NCI-H82 (cell line): ENCODE data around the gene RELL2.
A peak's percentile ranks its signal among the peaks of the same experiment; 100 is the strongest.

Experiments used
- DNase-seq: peaks from one replicate; lab custom pipeline; 2025; lab: John Stamatoyannopoulos, UW

Gene RELL2

GRCh38 chr5:141680178-141680577 is 43.4 kb downstream of the RELL2 start:
- DNase-seq: no peak

DNA sequence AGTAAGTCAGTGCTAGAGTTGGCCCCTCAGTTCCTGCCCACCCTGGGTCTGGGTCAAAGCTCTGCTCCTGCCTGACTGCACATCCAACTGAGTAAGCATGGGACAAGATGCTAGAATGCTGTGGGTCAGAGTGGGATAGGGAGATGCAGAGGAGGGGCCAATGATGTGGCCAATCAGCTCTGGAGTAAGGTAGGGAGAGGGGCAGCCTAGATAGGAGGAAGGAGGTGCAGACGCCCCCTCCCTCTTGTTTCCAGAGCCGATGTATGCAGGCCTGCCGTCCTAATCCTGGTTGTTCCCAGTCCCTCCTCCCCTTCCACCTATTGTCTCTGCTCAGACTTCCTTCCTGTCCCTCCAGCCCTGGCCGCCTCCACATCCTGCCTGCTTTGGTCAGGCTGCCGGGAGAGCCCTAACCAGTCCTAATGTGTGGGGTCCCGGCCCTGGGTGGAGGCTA is 44.0 kb downstream of the RELL2 start:
- peak; percentile 66 for DNase-seq

DNA sequence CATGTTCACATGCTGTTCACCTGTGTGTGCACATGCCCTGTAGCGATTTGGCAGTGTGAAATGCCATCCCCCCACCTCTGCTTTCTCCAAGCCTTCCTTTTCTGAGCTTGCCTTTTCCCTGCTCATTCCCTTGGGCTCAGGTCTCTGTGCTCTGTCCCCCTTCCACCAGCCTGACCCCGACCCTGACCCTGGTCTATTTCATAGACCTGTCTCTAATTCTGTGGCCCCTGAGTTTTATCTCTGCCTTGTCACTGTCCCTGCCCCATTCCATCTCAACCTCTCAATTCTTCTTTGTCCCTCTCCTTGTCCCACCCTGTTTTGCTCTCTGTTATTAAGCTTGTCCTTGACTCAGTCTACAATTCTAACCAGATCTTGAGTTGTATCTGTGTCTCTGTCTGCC is 44.5 kb downstream of the RELL2 start:
- DNase-seq: no peak

- peak; percentile 20 for DNase-seq
Measured at GRCh38 chr5:141681695-141682641, 45.2 kb downstream of the RELL2 start, which contains the start of gene ARAP3. TSS of gene ARAP3 (minus strand) at chr5:141682230. CDS start at chr5:141680486, 1,744 bp downstream.

DNA sequence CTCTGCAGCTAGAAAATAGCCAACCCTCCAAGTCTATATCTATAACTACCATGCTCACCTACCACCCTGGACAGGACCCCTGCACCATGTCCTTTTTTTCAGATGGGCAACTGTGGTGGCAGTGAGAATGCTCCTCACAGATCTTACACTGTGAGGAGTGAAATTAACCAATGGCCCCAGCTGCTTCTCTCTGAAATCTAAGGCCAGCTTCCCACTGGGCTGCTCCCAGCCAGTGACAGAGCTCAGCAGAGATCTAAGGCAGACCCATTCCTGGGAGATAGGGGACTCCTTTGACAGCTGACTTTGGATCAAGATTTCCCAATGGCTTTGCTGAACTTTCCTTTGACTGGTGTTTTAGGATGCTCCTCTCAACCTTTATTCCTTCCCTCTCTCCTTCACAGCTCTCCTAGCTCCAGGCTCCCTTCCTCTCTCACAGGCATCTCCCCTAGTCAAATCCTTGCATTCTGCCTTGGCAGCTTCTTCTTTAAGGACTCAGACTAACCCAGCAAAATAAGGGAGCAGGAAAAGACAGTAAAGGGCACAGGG is 46.9 kb downstream of the RELL2 start:
- DNase-seq: no peak

GRCh38 chr5:141685591-141685990 is 48.8 kb downstream of the RELL2 start:
- DNase-seq: no peak

DNA sequence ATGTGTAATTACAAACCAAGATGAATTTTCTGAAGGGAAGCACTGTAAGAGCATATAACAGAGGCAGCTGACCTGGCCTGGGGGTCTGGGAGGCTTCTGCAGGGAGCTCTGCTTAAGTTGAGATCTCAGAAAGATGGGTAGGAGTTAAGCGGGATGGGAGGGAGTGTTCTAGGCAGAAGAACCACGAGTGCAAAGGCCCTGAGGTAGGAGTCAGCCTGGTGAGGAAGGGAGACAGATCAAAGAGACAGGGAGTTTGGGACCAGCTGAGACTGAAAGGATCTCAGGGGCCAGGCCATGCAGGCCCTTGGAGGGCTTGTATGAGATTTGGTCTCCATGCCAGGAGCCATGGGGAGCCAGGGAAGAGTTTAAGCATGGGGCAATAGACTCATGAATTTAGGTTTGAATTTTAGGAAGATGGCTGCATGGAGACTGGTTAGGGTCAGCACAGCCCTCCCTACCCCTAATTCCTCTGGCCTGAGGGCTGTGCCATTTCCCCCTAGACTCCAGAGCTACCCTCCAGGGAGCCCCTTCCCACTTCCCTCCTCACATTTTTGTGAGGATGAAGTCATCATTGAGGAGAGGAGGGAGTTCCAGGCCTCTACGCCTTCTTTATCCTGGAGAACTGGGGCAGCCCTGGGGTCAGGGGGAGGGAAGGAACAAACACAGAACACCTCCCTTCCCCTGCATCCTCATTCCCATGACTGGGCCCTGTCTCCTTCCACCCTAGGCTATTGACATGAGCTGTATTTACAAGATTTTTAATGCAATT is 50.0 kb downstream of the RELL2 start:
- no peak for DNase-seq
